K562 (cell line): ENCODE measurements around the gene SUPT5H. TPM values are rescaled to one million over a fixed set of nuclear protein-coding genes. Genes with fewer than 3 reads are reported as not detected.

Experiments
- CBX5 ChIP-seq: IDR thresholded peaks from 2 replicates; pipeline ENCODE4 v1.6.1; 2014; ENCODE audit warnings: low read depth, borderline replicate concordance
- CXXC5 ChIP-seq: fragments of 250-450 bp; sonication (Bioruptor Pico); IDR thresholded peaks from 2 replicates; pipeline ENCODE4 v1.8.0; 2022; ENCODE audit warnings: inconsistent platforms, mild to moderate bottlenecking, moderate library complexity
- FOXJ2 ChIP-seq: fragments of 200-800 bp; sonication (Bioruptor generic); IDR thresholded peaks from 2 replicates; pipeline ENCODE4 v1.6.1; 2016; ENCODE audit warnings: missing genetic modification characterization, missing compliant biosample characterization
- GTF2E2 ChIP-seq: fragments of 200-800 bp; sonication (Bioruptor generic); IDR thresholded peaks from 2 replicates; pipeline ENCODE4 v1.6.1; 2016; ENCODE audit warnings: missing genetic modification characterization, missing compliant biosample characterization
- HDAC1 ChIP-seq, 2 experiments: fragments of 450-650 bp; IDR thresholded peaks; 2 replicates each; pipeline ENCODE4 v1.6.1; 2016 to 2017; ENCODE audit warnings: inconsistent platforms in 1 of 2, mild to moderate bottlenecking in 1 of 2, moderate library complexity in 1 of 2
- MYNN ChIP-seq, 2 experiments: sonication (generic); formaldehyde crosslinking in 1 of 2; IDR thresholded peaks; 2 replicates each; pipeline versions ENCODE4 v1.5.0 to v1.6.1; 2016 to 2020; ENCODE audit warnings: antibody characterized with exemption in 1 of 2, missing genetic modification reagents in 1 of 2
- RAD51 ChIP-seq: fragments of 450-650 bp; IDR thresholded peaks from 2 replicates; pipeline ENCODE4 v1.7.1; 2016; ENCODE audit warnings: low read depth, mild to moderate bottlenecking, borderline replicate concordance
- RBFOX2 ChIP-seq: fragments of 200-400 bp; formaldehyde crosslinking; IDR thresholded peaks from 2 replicates; pipeline ENCODE4 v1.6.1; 2017; ENCODE audit warnings: low read depth, mild to moderate bottlenecking, low read length, moderate library complexity
- SIN3A ChIP-seq, 2 experiments: fragments of 150-350 bp in 1 of 2; IDR thresholded peaks; 2 replicates each; pipeline ENCODE4 v1.6.1; 2011 to 2016; ENCODE audit warnings: borderline replicate concordance in 2 of 2, low read depth in 2 of 2, low read length in 2 of 2, mild to moderate bottlenecking in 2 of 2, moderate library complexity in 2 of 2; ENCODE audit not compliant: control insufficient read depth in 1 of 2
- SMARCA4 ChIP-seq: fragments of 450-650 bp; IDR thresholded peaks from 2 replicates; pipeline ENCODE4 v1.6.1; 2016
- SRSF1 ChIP-seq: fragments of 200-400 bp; formaldehyde crosslinking; IDR thresholded peaks from 2 replicates; pipeline ENCODE4 v1.6.1; 2017; ENCODE audit warnings: mild to moderate bottlenecking, low read depth, low read length, moderate library complexity
- UBTF ChIP-seq, 2 experiments: IDR thresholded peaks; 2 replicates each; pipeline ENCODE4 v1.6.1; 2012; ENCODE audit warnings: improper control_type of control experiment in 2 of 2, low read depth in 2 of 2, low read length in 2 of 2, borderline replicate concordance in 1 of 2
- YY1 ChIP-seq, 3 experiments: IDR thresholded peaks; 2 replicates each; pipeline ENCODE4 v1.6.1; 2011; ENCODE audit warnings: low read length in 2 of 3, mild to moderate bottlenecking in 2 of 3, moderate library complexity in 2 of 3, borderline replicate concordance in 1 of 3, control low read depth in 1 of 3, low read depth in 1 of 3; ENCODE audit not compliant: insufficient read depth in 3 of 3, insufficient replicate concordance in 2 of 3, control insufficient read depth in 1 of 3, insufficient read length in 1 of 3; ENCODE audit errors: extremely low read depth in 1 of 3
- ZBTB49 ChIP-seq: sonication (generic); formaldehyde crosslinking; IDR thresholded peaks from 2 replicates; pipeline ENCODE4 v1.8.0; 2022; ENCODE audit warnings: missing genetic modification reagents, mild to moderate bottlenecking, borderline replicate concordance
- ZC3H4 ChIP-seq: sonication (generic); formaldehyde crosslinking; IDR thresholded peaks from 2 replicates; pipeline ENCODE4 v1.9.0; 2021; ENCODE audit warnings: missing genetic modification reagents, borderline replicate concordance
- ZNF217 ChIP-seq: sonication (generic); formaldehyde crosslinking; IDR thresholded peaks from 2 replicates; pipeline ENCODE4 v1.8.0; 2022; ENCODE audit warnings: mild to moderate bottlenecking, missing genetic modification reagents
- ZNF384 ChIP-seq: IDR thresholded peaks from 2 replicates; pipeline ENCODE4 v1.6.1; 2012; ENCODE audit warnings: low read depth, low read length, improper control_type of control experiment
- polyA plus RNA-seq, 8 experiments: library from polyadenylated mRNA; depleted of rRNA in 4 of 8; stranded (reverse) in 5 of 8; unstranded in 3 of 8; fragments of >200 nt; fragmentation: Nextera tagmentation in 2 of 8; fragmentation: Illumina TruSeq in 1 of 8; extraction: Ambion mirVana in 2 of 8; extraction: Trizol in 1 of 8; gene quantifications; 2 replicates each; pipeline versions ENCODE4 v1.2.1 to v1.2.3, GENCODE V29; 2011 to 2014; ENCODE audit warnings: inconsistent platforms in 1 of 8, missing spikeins in 1 of 8
- total RNA-seq, 7 experiments: library from RNA; depleted of rRNA in 6 of 7; stranded (reverse); fragments of >200 nt in 6 of 7; fragmentation: Illumina TruSeq in 2 of 7; extraction: Trizol in 2 of 7; gene quantifications; 2 replicates each; pipeline versions ENCODE4 v1.2.1 to v1.2.3, GENCODE V29; 2011 to 2021; ENCODE audit warnings: low replicate concordance in 1 of 7
- TF ChIP-seq, protein P1 (sequence below), 3 experiments: IDR thresholded peaks in 2 of 3; conservative IDR thresholded peaks in 1 of 3; 2 replicates each; pipeline ENCODE4 v1.5.1; 2011 to 2012; ENCODE audit warnings: low read length in 3 of 3, mild to moderate bottlenecking in 3 of 3, control low read depth in 2 of 3, improper control_type of control experiment in 1 of 3, inconsistent platforms in 1 of 3, low read depth in 1 of 3, mixed read lengths in 1 of 3, moderate library complexity in 1 of 3; ENCODE audit not compliant: insufficient read depth in 2 of 3

SUPT5H gene
- total and polyA plus RNA-seq, 9 of the 15 experiments (the other 6 are each of a cell fraction or from before 2014, with no cell fraction given): 13.3 to 85.9 (median 35.9) TPM

DNA sequence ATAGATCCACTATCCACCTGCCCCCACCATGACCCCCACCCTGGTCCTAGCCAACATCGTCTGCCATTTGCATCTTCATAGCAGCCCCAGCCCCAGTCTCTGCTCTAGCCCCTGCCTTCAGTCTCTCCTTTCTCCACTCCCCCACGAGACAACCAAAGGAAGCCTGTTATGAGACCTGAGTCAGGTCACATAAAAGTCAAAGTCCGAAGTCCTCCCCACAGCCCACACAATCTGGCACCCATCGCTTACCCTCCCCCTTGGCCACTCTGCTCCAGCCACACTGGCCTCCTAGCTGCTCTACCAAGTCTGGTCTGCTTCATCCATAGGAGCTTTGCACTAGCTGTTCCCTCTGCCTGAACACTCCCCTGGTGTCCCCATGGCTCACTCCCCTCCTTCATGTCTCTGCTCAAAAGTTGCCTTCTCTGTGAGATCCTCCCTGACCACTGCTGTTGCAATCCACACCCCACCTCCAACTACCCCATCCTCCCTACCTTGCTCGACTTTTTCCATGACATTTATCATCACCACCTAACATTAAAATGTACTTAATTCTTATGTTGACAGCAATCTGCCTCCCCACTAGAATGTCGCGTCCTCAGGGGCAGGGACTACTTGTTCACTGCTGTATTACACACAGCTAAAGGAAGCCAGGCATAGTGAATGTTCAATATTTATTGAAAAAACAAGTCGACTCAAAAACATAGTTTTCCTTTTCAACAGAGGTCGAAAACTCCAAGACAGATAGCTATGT, 34.1 kb upstream of the SUPT5H start (continued):
- TF ChIP-seq SRSF1 (no peak), YY1 (IDR thresholded peaks at IDR 0.05; ENCODE audit: borderline replicate concordance in 1 of 3, control insufficient read depth in 1 of 3, extremely low read depth in 1 of 3, insufficient read depth in 3 of 3, insufficient read length in 1 of 3, insufficient replicate concordance in 2 of 3, low read depth in 1 of 3, low read length in 2 of 3) (peak in 2 of 3 experiments; percentile 25 to 42), FOXJ2 (tag) (0 out of 2 replicates have a peak, but pooled peaks have one; percentile 22), HDAC1 (IDR thresholded peaks at IDR 0.05) (0 out of 4 replicates have a peak, but pooled peaks of 1 of the 2 experiments have one; percentile 4), ZBTB49 (CRISPR knock-in tag) (no peak), ZNF384 (no peak), CBX5 (no peak), RAD51 (no peak), ZNF217 (CRISPR knock-in tag) (no peak), ZC3H4 (no peak), SIN3A (IDR thresholded peaks at IDR 0.05; ENCODE audit: borderline replicate concordance in 2 of 2, control insufficient read depth in 1 of 2, low read depth in 2 of 2, low read length in 2 of 2) (0 out of 4 replicates have a peak, but pooled peaks of 1 of the 2 experiments have one; percentile 46), CXXC5 (CRISPR knock-in tag) (no peak), SMARCA4 (no peak), GTF2E2 (tag) (peak; percentile 80; the same call in 1 of the 2 replicates), UBTF (IDR thresholded peaks at IDR 0.05; ENCODE audit: borderline replicate concordance in 1 of 2, low read depth in 2 of 2, low read length in 2 of 2) (0 out of 4 replicates have a peak, but pooled peaks of 1 of the 2 experiments have one; percentile 54), MYNN (IDR thresholded peaks at IDR 0.05) (no peak), MYNN (CRISPR knock-in tag; IDR thresholded peaks at IDR 0.05) (no peak), RBFOX2 (no peak)
- TF ChIP-seq, protein P1, sequence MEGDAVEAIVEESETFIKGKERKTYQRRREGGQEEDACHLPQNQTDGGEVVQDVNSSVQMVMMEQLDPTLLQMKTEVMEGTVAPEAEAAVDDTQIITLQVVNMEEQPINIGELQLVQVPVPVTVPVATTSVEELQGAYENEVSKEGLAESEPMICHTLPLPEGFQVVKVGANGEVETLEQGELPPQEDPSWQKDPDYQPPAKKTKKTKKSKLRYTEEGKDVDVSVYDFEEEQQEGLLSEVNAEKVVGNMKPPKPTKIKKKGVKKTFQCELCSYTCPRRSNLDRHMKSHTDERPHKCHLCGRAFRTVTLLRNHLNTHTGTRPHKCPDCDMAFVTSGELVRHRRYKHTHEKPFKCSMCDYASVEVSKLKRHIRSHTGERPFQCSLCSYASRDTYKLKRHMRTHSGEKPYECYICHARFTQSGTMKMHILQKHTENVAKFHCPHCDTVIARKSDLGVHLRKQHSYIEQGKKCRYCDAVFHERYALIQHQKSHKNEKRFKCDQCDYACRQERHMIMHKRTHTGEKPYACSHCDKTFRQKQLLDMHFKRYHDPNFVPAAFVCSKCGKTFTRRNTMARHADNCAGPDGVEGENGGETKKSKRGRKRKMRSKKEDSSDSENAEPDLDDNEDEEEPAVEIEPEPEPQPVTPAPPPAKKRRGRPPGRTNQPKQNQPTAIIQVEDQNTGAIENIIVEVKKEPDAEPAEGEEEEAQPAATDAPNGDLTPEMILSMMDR (IDR thresholded peaks at IDR 0.05 in 2 of 3, conservative IDR thresholded peaks at IDR 0.05 in 1 of 3; ENCODE audit: insufficient read depth in 2 of 3, low read depth in 1 of 3, low read length in 3 of 3): 0 out of 6 replicates have a peak, but pooled peaks of 1 of the 3 experiments have one; percentile 4
